ENCODE data around the gene RANBP3L.

DNA sequence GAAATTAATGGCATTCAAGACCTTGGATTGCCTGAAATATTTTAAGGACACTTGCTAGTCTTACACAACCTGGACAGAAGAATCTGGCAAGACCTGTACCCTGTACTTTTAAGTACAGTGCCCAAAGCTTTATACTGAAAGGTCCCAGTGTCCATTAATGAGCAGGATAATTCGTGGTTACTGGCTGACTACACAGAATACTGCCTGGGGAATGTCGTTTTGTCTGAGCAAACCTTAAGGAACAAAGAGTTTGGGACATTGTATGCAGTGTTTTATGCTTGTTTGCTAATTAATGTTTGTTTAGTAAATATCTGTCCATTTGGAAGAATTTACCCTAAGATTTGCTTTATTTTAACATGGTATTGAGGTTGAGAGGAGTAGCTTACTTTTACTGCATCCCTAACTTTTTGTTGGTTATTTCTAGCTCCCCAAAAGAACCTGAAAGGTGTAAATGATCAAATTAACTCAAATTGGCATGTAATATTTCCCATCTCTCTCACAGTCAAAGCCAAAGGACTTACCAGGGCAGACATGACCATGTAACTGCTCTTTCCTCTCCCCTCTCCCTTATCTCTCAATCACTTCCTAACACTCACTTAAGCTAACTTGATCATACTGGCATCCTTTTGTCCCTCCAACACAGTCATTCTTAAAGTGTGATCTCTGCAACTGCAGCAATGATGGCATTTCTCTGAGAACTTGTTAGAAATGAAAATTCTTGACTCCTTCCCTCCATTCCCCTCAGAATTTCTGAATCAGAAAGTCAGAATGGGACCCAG is 15.7 kb downstream of the RANBP3L start:
- TF ChIP-seq, protein P1, sequence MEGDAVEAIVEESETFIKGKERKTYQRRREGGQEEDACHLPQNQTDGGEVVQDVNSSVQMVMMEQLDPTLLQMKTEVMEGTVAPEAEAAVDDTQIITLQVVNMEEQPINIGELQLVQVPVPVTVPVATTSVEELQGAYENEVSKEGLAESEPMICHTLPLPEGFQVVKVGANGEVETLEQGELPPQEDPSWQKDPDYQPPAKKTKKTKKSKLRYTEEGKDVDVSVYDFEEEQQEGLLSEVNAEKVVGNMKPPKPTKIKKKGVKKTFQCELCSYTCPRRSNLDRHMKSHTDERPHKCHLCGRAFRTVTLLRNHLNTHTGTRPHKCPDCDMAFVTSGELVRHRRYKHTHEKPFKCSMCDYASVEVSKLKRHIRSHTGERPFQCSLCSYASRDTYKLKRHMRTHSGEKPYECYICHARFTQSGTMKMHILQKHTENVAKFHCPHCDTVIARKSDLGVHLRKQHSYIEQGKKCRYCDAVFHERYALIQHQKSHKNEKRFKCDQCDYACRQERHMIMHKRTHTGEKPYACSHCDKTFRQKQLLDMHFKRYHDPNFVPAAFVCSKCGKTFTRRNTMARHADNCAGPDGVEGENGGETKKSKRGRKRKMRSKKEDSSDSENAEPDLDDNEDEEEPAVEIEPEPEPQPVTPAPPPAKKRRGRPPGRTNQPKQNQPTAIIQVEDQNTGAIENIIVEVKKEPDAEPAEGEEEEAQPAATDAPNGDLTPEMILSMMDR (IDR thresholded peaks at IDR 0.05), result no peak
- TF ChIP-seq POLR2A (IDR thresholded peaks at IDR 0.05), result no peak
